Measurements from ENCODE around the gene EP300.
"Not testable (repeated sequence)": the region's sequence is repeated elsewhere in the genome, so short reads cannot be mapped to it uniquely, and the experiment has no call there.

EP300 gene

DNA sequence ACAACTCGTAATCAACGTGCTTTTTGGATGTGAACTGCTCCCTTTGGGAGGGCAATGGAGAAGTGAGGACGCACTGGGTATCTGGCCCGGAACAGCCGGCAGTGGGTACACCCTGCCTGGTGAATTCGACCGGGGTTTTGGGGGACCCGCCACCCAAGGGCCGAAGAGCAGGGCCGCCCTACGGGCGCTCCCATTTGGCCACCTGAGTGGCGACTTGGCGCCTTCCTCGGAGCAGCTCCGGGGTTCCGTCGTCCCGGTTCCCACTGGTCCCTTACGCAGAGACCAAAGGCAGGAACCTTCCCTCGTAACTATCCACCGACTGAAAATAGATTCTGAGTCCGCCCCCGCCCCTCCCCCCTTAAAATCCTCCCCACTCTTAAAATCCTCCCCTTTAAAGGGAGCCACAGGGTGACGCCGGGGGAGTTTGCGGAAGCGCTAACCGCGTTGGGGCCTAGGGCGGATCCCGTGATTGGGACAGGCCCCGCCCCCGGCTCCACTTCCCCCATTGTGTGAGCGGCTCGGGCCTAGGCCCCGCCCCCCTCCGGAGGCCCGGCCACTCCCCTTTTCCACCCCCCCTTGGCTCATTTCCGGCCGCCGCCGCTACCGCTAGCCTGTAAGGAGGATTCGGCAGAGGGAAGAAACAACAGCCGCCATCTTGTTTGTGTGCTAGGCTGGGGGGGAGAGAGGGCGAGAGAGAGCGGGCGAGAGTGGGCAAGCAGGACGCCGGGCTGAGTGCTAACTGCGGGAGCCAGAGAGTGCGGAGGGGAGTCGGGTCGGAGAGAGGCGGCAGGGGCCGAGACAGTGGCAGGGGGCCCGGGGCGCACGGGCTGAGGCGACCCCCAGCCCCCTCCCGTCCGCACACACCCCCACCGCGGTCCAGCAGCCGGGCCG lies 1.0 kb upstream of the EP300 start:
- DNase-seq = peak; percentile 96

DNA sequence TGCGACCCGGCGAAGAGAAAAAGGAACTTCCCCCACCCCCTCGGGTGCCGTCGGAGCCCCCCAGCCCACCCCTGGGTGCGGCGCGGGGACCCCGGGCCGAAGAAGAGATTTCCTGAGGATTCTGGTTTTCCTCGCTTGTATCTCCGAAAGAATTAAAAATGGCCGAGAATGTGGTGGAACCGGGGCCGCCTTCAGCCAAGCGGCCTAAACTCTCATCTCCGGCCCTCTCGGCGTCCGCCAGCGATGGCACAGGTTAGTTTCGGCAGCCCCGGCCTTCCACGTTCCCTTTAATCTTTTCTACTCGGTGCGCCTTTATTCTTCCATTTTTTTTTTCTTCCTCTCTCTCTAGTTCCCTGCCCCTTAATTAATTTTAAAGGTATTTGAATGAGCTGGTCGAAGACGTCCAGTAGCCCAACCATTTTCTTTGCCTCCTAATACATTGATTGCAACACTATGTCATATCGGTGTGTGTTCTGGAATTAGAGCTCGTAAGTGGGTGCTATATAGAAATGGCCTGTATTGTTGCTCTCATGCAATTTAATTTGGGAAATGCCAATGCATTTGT lies 537 bp downstream of the EP300 start:
- DNase-seq = no peak

DNA sequence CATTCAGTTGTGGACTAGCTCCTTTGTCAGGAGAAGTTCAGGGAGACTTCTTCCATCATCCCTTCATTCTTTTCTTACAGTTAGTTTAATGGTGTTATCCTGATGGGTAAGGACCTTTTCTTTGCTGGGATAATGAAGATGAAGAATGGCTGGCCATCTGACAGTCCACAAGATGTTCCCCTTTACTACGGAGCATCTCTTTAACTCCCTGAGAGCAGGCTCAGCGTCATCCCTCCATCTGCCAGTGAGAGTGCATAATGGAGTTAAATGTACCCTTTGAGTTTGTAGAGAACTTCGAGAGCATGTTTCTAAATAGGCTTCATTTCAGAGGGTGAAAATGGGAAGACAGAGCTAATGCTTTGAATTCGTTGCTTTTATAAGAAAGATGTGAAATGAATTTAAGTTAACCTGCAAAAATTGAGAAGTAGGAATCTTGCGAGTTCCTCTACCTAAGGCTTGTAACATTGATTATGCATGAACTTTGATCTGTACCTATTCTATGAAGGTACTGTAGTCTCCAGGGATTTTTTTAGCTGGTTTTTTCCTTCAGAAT lies 1.7 kb downstream of the EP300 start:
- no peak for DNase-seq

DNA sequence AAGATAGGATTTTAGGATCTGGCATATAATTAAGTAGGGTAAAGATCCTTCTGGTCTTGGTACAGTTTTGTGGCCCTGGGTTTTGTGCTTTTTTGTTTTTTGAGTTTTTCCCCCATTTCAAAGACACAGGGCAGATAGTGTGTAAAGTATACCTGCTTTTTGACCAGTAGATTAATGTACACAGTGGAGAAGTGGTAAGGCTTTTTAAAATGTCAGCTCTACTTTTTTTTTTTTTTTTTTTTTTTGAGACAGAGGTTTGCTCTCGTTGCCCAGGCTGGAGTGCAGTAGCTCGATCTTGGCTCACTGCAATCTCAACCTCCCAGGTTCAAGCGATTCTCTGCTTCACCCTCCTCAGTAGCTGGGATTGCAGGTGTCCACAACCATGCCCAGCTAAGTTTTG lies 4.0 kb downstream of the EP300 start:
- DNase-seq = no peak

DNA sequence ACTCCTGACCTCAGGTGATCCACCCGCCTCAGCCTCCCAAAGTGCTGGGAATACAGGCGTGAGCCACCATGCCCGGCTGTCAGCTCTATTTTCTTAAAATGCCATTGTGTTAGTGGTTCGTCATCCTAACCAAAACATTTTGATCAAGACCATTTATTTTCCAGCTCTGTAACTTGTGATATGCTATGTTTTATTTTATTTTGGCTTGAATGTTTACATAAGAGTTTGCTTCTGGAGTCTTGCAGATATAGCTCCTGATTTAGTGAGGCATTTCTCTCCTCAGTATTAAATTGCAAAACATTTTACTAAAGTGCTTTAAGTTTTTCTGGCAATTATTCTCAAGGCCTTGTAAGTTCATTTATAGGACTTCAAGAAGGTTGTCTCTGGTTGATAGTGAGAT lies 4.4 kb downstream of the EP300 start:
- DNase-seq = no peak

DNA sequence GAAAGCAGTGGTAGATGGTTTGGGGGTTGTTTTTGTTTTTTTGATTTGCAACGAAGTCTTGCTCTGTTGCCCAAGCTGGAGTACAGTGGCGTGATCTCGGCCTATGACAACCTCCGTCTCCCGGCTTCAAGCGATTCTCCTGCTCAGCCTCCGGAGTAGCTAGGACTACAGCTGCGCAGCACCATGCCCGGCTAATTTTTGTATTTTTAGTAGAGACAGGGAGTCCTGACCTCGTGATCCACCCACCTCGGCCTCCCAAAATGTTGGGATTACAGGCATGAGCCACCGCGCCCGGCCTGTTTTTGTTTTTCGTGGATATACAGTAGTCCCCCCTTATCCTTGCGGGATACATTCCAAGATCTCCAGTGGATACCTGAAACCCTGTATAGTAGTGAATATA lies 6.6 kb downstream of the EP300 start:
- no peak for DNase-seq

DNA sequence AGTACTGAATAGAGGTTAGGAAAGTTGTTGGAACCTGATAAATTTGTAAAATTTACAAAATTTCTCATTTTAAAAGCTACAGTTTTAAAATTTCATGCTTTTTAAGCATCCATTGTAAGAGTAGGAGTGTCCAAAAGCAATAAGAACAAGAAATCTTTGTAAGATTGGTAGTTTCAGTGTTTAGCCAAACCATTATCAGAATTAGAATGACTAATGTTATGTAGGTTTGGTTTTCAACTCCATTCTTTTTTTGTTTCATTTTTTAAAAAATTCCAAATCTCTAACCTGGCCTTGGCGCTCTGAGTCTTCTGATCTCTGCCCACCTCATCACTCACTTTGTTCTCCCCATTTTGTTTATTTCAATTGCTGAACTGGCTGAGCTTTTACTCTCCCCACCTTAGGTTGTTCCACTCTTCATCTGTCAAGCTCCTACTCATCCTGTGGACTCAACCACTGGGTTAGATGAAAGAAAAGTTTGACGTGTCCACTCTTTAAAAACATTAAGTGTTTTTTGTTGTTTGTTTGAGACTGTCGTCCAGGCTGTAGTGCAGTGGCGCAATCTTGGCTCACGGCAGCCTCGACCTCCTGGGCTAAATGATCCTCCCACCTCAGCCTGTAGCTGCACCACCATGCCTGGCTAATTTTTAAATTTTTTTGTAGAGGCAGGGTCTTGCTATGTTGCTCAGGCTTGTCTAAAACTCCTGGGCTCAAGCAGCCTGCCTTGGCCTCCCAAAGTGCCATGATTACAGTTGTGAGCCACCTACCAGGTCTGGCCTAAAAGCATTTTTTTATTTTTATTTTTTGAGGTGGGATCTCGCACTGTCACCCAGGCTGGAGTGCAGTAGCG lies 14.0 kb downstream of the EP300 start:
- DNase-seq = no peak

DNA sequence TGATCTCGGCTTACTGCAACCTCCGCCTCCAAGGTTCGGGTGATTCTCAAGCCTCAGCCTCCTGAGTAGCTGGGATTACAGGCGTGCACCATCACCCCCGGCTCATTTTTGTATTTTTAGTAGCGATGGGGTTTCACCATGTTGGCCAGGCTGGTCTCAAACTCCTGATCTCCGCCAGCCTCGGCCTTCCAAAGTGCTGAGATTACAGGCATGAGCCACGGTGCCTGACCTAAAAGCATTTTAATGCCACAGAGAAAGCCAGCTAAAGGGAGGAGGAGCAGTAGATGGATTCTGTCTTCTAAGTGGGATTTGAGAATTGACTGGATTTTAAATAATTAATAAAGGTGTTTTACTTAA lies 14.6 kb downstream of the EP300 start:
- not testable (repeated sequence) for DNase-seq

DNA sequence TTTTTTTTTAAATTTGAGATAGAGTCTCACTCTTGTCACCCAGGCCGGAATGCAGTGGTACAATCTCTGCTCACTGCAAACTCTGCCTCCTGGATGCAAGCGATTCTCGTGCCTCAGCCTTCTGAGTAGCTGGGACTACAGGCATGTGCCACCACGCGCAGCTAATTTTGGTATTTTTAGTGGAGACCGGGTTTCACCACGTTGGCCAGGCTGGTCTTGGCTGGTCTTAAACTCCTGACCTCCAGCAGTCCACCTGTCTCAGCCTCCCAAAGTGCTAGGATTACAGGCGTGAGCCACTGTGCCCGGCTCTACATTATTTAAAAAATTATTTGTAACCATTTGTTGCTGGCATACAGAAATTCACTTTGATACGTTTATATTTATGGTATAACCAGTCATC lies 18.6 kb downstream of the EP300 start:
- DNase-seq = no peak

DNA sequence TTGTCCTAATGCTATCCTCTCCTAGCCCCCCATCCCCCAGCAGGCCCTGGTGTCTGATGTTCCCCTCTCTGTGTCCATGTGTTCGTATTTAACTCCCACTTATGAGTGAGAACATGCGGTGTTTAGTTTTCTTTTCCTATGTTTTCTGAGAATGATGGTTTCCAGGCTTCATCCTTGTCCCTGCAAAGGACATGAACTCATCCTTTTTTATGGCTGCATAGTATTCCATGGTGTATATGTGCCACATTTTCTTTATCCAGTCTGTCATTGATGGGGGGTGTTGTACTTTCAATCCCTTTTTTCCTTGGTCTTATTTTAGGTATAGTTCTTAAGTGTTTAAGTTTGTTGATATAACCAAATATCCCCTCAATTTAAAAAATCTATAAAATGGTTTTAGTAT lies 23.9 kb downstream of the EP300 start:
- no peak for DNase-seq

DNA sequence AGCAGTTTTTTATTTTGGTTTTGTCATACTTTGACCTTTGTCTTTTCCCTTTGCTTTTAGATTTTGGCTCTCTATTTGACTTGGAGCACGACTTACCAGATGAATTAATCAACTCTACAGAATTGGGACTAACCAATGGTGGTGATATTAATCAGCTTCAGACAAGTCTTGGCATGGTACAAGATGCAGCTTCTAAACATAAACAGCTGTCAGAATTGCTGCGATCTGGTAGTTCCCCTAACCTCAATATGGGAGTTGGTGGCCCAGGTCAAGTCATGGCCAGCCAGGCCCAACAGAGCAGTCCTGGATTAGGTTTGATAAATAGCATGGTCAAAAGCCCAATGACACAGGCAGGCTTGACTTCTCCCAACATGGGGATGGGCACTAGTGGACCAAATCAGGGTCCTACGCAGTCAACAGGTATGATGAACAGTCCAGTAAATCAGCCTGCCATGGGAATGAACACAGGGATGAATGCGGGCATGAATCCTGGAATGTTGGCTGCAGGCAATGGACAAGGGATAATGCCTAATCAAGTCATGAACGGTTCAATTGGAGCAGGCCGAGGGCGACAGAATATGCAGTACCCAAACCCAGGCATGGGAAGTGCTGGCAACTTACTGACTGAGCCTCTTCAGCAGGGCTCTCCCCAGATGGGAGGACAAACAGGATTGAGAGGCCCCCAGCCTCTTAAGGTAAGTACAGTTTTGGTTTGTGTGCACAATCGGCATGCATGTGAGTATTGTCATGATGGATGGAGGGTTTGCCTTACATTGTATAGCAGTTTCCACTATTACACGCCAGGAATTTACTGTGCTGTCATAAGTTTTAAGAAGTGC lies 25.0 kb downstream of the EP300 start:
- DNase-seq = no peak

DNA sequence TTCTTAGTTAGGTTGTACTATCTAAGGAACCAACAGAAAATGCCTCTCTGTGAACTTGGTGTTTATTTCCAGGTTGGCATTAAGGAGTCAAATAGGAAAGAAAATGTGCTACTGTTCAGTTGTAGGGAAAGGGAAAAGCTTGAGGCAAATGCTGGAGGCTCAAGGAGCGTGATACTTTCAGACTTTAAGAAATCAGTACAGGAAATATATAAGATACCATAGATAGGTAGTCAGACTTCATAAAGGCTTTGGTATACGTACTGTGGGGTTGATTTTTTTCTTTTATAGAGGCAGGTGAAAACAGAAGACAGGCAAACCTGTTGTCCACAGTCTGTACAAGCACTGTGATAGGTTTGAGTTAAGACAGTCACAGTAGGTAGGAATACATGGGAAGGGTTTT lies 30.8 kb downstream of the EP300 start:
- no peak for DNase-seq

DNA sequence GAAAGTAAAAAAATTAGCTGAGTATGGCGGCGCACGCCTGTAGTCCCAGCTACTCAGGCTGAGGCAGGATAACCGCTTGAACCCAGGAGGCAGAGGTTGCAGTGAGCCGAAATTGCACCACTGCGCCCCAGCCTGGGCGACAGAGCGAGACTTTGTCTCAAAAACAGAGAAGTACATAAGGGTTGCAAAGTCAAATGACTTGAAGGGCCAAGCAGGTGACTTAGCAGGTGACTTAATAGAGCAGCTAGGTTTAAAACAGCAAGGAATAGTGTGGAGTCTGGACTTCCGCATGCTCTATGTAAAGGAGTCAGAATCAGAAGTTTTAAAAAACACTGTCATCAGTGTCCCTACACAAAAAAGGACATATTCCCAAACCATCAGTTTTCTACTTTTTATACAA lies 31.7 kb downstream of the EP300 start:
- no peak for DNase-seq

DNA sequence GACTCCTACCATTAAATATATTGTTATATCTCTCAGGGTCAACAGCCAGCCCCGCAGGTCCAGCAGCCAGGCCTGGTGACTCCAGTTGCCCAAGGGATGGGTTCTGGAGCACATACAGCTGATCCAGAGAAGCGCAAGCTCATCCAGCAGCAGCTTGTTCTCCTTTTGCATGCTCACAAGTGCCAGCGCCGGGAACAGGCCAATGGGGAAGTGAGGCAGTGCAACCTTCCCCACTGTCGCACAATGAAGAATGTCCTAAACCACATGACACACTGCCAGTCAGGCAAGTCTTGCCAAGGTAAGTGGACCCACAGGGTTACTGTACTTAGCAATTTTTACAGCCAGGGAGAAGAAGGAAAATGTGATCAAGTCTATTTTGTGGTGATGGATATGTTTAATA lies 35.1 kb downstream of the EP300 start:
- no peak for DNase-seq

DNA sequence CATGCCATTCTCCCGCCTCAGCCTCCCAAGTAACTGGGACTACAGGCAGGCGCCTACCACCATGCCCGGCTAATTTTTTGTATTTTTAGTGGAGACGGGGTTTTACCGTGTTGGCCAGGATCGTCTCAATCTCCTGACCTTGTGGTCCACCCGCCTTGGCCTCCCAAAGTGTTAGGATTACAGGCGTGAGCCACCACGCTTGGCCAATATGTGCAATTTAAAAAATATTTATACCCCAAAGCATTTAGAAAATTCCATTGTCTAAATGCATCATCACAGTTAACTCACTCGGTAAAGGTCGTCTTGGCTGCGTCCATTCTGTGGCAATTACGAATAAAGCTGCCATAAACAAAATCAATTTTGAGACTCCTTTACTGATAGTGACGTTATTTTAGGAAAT lies 36.2 kb downstream of the EP300 start:
- DNase-seq = no peak

DNA sequence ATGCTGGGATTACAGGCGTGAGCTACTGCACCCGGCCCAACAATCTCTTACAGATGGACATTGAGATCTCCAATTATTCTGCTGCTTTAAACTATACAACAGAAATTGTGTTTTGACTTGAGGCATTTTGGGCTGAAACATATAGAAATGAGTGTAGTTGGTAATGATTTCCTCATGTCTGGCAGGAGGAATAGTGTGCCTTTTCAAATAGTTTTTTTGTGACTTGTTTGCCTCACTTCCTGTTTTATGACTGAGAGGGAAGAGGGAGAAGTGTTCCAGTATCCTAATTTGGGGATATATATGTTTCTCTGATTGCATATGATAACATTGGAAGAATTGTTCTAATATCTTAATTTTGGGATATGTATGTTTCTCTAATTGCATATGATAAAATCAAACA lies 40.2 kb downstream of the EP300 start:
- no peak for DNase-seq

DNA sequence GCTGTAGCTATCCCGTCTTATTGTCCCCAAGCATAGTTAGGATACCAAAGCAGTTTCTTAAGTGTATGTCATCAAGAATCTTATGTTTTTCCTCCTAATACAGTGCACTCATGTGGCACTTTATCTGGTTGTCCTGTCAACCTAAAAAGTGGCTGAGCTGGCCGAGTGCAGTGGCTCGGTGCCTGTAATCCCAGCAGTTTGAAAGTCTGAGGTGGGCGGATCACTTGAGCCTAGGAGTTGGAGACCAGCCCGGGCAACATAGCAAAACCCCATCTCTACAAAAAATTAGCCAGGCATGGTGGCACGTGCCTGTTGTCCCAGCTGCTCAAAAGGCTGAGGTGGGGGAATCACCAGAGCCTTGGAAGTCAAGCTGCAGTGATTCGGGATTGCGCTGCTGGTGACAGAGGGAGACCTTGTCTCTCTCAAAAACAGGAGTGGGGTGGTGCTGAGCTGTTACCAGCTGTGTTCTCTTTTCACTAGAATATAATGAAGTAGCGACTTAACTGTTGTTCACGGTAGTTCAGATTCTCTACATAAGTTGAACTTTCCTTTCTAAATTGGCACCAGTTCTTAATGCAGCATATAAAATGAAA lies 48.1 kb downstream of the EP300 start:
- no peak for DNase-seq

DNA sequence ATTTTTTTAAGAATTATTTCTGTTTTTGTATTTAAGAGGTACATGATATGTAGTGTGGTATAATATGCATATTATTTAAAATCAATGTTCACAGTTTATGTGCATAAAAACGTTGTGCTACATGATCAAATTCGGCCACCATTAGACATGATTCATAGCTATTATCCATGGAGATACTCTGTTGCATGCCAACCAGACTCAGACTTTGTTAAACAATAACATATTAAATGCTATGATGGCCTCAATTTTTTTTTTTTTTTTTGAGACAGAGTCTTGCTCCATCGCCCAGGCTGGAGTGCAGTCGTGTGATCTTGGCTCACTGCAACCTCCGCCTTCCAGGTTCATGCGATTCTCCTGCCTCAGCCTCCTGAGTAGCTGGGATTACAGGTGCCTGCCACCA lies 53.5 kb downstream of the EP300 start:
- not testable (repeated sequence) for DNase-seq

DNA sequence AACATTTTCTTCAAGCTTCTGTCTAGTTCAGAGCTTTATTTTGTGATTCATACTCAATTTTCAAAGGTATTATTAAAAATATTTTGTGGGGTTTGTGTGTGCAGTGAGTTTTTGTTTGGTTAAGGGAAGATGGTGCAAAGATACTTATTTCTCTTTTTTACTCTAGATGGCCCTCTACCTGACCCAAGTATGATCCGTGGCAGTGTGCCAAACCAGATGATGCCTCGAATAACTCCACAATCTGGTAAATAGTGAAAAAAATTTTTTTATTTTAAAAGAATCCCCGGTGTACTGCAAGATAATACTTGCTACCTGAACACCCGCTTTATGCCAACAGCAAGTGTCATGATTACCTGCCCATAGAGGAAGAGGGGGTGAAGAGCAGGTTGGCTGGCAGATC lies 54.2 kb downstream of the EP300 start:
- no peak for DNase-seq

DNA sequence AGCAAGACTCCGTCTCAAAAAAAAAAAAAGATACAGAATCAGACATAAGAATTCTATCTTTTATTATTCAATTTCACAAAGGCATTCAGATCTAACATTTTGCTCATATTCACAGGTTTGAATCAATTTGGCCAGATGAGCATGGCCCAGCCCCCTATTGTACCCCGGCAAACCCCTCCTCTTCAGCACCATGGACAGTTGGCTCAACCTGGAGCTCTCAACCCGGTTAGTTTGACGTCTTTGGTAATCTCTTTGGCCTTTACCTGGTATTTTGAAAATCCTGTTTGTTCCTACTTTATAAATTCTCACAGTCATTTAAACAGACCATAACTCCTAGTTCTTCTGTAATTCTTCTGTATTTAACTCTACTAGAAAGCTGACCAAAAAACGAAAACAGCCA lies 55.3 kb downstream of the EP300 start:
- DNase-seq = no peak

DNA sequence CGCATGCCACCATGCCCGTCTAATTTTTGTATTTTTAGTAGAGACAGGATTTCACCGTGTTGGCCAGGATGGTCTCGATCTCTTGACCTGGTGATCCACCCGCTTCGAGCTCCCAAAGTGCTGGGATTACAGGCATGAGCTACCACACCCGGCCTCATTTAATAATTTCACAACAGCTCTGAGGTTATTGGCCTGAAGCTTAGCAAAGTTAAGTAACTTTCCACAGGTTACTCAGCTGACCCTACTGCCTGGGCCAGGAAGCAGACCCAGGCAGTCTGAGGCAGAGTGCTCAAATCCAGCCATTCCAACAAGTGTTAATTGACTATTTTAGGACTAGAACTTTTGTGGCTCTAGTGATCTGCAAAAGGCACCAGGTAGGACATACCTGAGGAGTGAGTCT lies 60.5 kb downstream of the EP300 start:
- no peak for DNase-seq

DNA sequence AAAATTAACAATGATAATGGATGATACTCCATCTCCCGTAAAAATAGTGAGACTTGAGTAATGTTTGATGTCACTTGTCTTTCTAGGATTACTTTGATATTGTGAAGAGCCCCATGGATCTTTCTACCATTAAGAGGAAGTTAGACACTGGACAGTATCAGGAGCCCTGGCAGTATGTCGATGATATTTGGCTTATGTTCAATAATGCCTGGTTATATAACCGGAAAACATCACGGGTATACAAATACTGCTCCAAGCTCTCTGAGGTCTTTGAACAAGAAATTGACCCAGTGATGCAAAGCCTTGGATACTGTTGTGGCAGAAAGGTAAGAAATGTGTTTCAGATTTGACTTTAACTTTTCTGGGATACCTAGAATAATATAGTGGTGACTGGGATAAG lies 64.7 kb downstream of the EP300 start:
- no peak for DNase-seq

Measured in NCI-H446 treated with DMSO at 0.1 percent for 48 hours (cell line).